GM21717 (cell line): Measurements from ENCODE around the gene FAM234A.
"Not testable (repeated sequence)": the region's sequence is repeated elsewhere in the genome, so short reads cannot be mapped to it uniquely, and the experiment has no call there.

Experiments
- ATAC-seq: cut with Tn5 transposase; IDR thresholded peaks from one replicate; pipeline ENCODE4 v1.9.1; 2021; ENCODE audit warnings: mild to moderate bottlenecking, moderate library complexity; ENCODE audit not compliant: unreplicated experiment

The FAM234A gene

GRCh38 chr16:264440-264951 is 29.9 kb downstream of the FAM234A start:
- no peak for ATAC-seq

DNA sequence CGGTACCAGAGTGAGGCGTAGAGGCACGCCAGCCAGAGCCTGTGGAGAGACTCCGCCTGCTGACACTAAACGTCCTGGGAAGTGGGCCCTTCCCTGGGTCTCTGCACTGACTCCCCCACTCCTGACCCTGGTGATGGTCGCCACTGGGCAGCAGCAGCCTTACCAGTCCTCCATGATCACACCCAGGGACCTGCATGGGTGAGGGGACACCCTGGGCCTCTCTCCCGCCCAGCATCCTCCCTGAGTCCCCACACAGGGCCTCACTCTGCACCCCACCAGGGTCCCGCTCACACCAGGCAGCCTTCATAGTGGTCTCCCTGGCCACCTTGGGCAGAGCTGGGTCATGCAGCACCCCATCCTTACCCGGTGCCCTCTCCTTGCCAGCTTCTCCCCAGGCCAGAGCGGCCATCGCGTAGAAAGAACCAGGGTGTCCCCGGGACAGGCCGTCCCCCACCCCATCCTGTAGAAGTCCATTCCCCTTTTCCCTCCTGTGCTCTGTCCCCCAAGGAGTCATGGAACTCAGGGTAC is 30.4 kb downstream of the FAM234A start:
- no peak for ATAC-seq

DNA sequence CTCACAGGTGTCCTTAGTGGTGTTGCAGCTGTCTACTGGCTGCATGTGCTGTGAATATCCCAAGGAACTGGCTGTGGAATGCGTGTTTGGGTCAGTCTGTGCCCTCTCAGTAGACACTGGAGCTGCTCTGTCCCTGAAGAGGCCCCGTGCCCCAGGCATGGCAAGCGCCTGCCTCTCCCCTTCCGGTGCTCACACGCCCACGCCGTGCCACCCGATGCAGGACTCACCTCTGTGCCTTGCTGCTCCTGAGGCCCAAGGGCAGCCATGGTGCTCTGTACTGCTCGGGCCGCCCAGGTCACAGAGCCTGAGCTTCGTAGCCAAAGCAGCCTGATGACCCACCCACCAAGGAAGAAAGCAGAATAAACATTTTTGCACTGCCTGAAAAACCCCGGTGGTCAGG is 31.1 kb downstream of the FAM234A start:
- no peak for ATAC-seq

GRCh38 chr16:266258-267164 is 31.9 kb downstream of the FAM234A start:
- no peak for ATAC-seq

- not testable (repeated sequence) for ATAC-seq
These were observed 32.9 kb downstream of the FAM234A start for GRCh38 chr16:267562-267961.

DNA sequence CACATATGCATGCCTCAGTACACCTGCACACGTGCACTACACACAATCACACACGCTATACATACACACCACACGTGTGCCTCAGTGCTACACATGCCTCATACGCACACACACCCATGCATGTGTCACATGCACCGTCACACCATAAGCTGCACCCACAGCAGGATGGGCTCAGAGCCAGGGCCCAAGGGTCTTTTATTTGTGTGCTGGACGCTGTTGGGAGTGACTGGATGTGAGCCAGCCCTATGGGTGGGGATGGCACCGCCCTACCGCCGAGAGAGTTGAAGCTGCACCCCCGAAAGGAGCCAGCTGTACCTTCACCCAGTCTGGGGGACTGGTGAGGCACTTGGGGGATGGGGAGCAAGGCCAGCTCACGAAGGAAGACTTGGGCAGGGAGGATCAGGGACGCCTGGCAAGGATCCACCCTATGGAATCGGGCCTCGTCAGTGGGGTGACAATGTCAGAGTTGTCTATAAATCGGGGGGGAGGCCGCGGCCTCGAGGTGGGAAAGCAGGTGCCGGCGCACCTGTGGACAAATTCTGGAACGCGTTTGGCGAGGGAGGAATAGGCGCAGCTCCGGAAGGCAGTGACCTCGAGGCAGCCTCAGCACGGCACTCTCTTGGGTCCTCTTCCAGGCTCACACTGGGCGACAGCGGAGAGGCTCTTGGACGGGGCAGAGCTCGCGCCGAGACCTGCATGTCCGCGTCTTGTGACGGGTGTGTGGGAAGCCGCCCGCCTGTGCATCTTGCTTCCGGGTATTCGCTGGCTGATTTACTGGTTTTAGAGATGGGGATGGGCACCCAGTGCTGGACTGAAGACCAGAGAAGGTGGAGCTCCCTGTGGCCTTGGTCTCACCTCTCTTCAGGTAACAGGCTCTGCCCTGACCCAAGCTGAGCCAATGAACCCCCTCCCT is 33.8 kb downstream of the FAM234A start:
- no peak for ATAC-seq

GRCh38 chr16:269061-269796 is 34.6 kb downstream of the FAM234A start:
- no peak for ATAC-seq

- ATAC-seq: no peak
These were observed 36.0 kb downstream of the FAM234A start for GRCh38 chr16:270381-271255.

DNA sequence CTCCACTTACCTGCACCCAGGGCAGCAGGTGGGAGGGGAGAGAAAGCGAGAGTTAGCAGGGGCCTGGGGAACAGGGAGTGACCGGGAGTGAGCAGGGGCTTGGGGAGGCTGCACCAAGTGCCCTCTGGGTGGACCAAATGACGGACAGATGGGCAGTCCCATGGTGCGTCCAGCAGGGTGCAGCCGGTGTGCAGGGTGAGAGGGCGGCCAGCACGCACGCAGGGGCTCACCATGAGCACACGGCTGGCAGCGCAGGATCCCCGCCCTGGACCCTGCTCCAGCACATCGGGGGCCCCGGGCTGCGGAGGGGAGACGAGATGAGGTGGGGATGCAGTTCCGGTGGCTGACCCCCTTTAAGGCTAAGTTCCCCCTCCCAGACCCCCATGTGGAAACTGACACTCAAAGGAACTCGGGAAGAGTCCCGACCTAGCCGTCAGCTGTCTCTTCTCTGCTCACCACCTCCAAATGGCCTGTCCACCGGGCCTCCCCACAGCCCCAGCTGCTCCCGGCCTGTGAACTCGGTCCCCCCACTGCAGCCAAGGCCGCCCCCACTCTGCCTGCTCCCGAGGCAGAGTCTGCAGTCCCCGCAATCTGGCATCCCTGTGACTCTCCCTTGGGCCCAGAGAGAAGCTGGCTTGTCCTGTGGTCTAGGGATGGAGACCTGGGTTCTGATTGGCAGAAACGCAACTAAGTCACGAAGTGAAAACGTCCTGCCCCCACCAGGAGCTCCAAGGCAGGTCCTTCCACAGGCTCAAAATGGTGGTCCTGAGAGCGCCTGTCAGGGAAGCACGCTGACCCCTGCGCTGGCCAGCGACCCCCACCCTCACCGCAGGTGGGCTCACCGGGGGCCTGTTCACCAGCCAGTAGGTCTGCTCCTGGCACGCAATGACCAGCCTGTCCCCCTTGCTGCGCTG is 38.3 kb downstream of the FAM234A start:
- ATAC-seq: no peak

DNA sequence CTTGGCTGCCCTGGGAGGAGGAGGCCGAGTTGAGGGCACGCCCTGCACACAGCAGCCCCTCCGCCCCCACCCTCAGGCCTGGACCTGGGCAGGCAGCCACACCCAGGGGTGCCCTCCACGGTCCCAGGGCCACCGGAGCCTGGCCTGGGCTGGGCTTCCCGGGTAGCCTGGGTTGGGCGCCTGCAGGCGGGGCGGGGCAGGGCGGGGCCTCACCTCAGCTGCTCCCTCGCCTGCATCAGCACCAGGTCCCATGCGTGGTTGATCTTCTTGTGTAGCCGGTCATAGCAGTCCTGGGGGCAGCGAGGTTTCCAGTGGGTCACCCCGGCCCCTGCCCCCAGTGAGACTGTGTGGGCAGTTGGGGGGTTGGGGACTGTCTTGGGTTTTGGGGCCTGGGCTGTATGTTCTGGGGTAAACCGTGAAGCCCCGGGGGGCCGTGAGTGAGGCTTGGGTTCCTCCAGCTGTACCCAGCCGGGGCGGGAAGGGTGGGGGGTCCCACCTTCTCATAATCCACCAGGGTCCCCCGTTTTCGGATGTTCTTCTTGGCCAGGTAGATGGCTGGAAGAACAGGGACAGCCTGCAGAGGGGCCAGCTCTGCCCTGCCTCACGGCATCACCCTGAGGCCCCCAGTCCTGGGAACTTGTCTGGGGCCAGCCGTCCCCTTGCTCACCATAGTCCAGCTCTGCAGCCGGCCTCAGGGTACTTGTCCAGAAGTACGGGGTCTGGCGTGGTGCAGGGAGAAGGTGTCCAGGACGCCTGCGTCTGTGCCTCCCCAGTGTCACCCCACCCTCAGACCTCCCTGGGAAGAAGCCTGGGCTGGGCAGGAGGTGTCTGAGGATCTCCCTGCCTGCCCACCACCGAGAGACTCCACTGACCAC is 39.2 kb downstream of the FAM234A start:
- ATAC-seq: no peak

DNA sequence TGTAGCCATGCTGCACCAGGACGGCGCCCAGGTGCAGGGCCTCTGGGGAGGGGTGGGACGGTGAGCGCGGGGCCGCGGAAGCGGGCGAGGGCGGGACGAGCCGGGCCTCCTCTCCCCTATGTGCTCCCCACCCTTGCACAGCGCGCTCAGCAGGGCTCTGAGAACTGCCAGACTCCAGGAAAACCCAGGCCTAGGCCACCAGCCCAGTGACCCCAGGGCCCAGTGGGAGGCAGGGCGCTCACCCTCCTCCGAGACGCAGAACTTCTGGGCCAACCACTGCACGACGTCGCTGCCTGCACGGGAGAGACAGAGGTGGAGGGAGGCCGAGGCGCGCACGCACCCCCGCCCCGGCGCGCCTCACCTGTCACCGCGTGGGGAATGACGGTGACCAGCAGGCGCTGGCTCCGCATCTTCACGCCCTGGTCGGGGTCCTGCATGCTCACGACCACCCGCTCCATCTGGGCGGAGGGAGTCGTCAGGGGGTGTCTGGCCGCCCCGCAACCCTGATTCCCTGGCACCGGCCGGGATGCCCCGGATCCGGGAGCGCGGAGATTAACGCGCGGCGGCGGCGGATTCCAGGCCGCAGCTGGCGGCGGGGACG is 40.5 kb downstream of the FAM234A start:
- ATAC-seq: no peak

DNA sequence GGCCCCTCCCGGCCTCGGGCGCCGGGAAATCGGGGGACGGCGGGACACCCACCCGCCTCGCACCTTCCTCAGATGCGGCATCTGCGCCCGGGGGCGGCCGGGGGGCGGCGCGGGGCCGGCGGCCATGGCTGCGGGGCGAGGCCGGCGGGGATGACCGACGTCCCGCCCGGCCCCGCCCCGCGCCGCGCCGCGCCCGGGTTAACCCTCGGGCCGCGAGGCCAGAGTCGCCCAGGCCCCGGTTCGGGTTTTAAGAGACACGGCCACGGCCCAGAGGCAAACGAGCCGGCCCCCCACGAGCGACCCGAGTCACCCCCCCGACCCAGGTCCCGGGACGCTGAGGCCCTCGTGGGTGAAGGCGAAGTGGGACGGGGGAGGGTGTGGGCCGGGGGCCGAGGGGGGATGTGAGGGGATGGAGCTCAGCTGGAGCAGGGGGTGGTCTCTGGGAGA is 41.2 kb downstream of the FAM234A start, which contains the start of gene RGS11:
RGS11 (minus strand) TSS at position 159 of the 447 bp plus-strand sequence; CDS start at position 126, 33 bp downstream.
- ATAC-seq: no peak

DNA sequence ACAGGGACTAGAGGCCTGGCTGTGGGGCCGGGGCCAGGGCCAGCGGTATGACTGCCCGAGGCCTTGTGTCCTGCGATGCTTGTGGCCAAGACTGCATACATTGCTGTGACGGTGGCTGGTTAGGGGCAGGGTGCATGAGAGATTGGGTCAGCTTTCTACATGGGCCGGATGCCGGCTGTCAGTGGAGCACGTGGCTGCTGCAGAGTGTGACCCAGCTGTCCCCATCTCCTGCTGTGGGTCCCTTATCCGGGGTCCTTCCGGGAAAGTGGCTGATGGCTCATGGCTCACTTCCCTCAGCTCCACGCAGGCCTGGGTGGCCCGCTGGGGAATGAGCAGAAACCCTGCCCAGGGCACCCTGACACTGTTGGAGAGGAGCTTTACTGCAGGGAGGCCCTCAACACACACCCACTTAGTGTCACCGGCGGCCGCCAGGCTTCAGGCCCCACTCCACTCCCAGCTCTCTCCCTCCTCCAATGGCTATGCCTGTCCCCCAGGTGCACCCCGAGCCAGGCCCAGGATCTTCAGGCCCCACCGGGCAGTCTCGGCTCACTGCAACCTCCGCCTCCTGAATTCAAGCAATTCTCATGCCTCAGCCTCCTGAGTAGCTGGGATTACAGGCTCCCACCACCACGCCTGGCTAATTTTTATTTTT is 41.9 kb downstream of the FAM234A start:
- no peak for ATAC-seq

DNA sequence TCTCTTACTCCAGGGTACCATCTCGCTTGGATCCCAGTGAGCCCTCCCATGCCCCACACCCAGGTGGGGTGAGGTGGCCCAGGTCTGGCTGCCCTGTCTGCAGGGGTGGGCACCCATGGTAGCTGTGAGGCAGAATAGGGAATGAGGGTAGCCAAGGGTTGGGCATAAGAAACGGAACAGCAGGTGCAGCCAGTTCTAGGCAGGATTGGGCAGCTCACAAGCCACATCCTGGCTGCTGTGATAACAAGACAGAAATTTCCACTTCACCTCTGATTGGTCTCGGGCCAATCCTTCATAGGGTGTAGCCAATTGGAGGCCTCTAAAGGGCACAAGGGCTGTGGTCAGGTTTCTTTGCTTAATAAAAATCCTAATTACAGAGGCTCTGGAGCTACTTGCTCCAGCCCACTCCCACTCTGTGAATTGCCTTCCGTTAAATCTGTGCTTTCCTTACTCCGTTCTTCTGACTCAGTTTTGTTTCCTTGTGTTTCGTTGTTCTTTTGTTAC is 44.3 kb downstream of the FAM234A start:
- no peak for ATAC-seq

DNA sequence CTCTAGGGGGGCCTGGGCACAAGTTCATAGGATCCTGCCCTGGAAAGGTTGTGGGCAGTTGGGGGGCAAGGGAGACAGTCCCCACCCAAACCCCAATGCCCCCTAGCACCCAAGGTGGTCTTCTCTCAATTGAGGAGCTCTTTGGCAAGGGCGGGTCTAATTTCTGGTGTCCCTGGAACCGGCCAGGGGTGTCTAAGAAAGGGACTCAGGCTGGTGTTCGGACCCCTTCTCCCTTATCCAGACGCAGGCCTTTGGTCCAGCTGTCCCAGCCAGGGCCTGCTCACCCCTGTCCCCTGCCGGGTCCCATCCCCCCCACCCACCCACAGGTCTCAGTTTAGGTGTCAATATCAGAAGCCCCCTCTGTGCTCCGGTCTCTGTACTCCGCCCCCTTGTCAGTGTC is 44.9 kb downstream of the FAM234A start:
- no peak for ATAC-seq

DNA sequence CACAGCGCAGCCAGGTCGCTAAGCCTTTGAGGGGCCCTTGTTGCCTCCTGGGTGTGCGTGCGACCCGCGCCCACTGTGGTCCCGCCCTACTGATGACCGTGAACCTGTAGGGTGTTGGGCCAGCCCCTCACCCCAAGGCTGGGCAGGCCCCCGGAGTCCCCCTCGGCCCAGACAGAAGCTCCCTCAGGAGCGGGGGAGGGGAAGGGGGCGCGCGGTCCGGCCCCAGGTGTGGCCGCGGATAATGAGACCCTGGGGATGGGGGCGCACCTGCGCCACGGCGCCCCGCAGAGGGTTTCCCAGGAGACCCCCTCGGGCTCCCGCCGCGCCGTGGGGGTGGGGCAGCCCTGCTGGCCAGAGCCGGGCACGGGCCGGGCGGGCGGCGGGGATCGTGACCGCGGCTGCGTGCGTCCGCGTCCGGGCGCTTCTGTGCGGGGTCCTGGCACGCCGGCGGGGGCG is 45.4 kb downstream of the FAM234A start:
- ATAC-seq: no peak
